Activated naive CD4-positive, alpha-beta T cell treated with anti-CD3 and anti-CD28 coated beads, Interleukin-2, amount 50 U/mL, for 72 hours (primary cell): ENCODE data around the gene PTPRE. TPM values are rescaled to one million over a fixed set of nuclear protein-coding genes. Genes with fewer than 3 reads are reported as not detected.
A peak's percentile ranks its signal among the peaks of the same experiment; 100 is the strongest.

Experiments used
- ATAC-seq, 2 donors: fragments of 150-1000 bp; cut with Tn5 transposase; 2 replicates each; pipeline ENCODE4 v1.10.0; 2021; ENCODE audit warnings: mild to moderate bottlenecking in 2 of 2, moderate library complexity in 2 of 2
- DNase-seq, 2 donors: peaks; one replicate each; pipeline ENCODE4 v3.0.0; 2021 to 2022; ENCODE audit warnings: low spot score in 2 of 2
- H3K27ac Mint-ChIP-seq, 2 donors: one replicate each; pipeline ENCODE4 v1.8.0; 2022; ENCODE audit warnings: mild to moderate bottlenecking in 2 of 2, mixed read lengths in 2 of 2
- H3K36me3 Mint-ChIP-seq, 2 donors: one replicate each; pipeline ENCODE4 v1.8.0; 2022; ENCODE audit warnings: mixed read lengths in 2 of 2
- H3K9me3 Mint-ChIP-seq, 2 donors: one replicate each; pipeline ENCODE4 v1.8.0; 2022; ENCODE audit warnings: mixed read lengths in 2 of 2
- total RNA-seq, 2 donors: library from RNA; stranded (reverse); gene quantifications; one replicate each; pipeline ENCODE4 v1.2.3, GENCODE V29; 2022

PTPRE gene
- total RNA-seq, 2 donors from 2014 or later = 28.4 to 55.5 TPM

- ATAC-seq (peak; percentile 24 to 30), DNase-seq (peak in 1 of 2 donors; percentile 45)
- Mint-ChIP-seq H3K9me3 (no peaks in the 10 kb centered on the region), H3K36me3 (peaks cover 8 to 45% of the 10 kb centered on the region in 2 donors), H3K27ac (peak overlapping the region; percentile 73 to 81)
Observed at GRCh38 chr10:128095753-128096469, 189.0 kb downstream of the PTPRE start.

- peak in 1 of 2 donors; percentile 50 for DNase-seq
- Mint-ChIP-seq H3K27ac (peak overlapping the region; percentile 73 to 81), H3K36me3 (peaks cover 15 to 52% of the 10 kb centered on the region in 2 donors), H3K9me3 (no peaks in the 10 kb centered on the region)
- peak in 1 of 2 donors; percentile 4 for ATAC-seq
Observed at GRCh38 chr10:128096486-128097199, 189.7 kb downstream of the PTPRE start.

DNA sequence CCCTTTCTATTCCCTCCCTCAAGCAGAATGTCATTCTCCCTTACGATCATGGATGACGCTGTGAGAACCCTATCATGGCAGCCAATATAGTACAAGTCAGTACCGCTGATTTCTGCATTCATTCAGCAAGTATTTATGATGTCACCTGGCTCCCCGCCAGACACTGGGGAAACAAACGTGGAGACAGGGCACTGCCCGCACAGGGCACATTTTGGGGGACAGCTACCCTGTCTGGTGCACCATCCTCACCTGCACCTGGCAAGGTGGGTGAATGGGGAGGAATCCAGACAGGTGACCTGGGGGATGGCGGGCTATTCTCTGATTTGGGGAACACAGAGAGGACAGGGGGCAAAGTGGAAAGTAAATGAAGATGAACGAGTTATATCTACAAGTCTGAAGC, 190.9 kb downstream of the PTPRE start:
- Mint-ChIP-seq H3K9me3 (no peaks in the 10 kb centered on the region), H3K27ac (peak overlapping the region; percentile 6 to 55), H3K36me3 (peaks cover 15 to 52% of the 10 kb centered on the region in 2 donors)
- DNase-seq = no peak
- peak in 1 of 2 donors; percentile 2 for ATAC-seq

GRCh38 chr10:128098631-128099030, 191.7 kb downstream of the PTPRE start:
- no peaks in the 10 kb centered on the region for H3K9me3 Mint-ChIP-seq
- H3K27ac Mint-ChIP-seq = peak overlapping the region; percentile 55 to 56
- DNase-seq (peak in 1 of 2 donors; percentile 44), ATAC-seq (peak in 1 of 2 donors; percentile 3)
- H3K36me3 Mint-ChIP-seq = peaks cover 15 to 52% of the 10 kb centered on the region in 2 donors

DNA sequence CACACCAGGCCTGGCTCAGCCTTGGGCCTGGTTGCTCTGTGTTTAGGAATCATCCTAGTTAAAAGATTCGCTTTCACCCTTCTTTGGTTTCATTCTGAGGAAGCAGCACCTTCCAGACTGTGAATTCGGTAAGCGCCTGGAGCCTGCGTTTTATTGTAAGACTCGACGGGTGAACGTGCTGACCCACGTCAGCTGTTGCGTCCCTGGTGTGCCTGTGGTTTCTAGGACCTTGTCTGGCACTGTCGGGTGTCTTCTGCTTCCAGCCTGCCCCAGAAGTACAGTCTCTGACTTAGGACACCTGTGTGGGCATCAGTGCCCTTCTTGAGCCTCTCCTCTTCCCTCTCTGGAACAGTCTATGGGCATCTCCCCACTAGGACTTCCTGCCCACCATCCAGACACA, 193.0 kb downstream of the PTPRE start:
- Mint-ChIP-seq H3K9me3 (peaks cover 0 to 5% of the 10 kb centered on the region in 2 donors), H3K27ac (no peak overlapping the region), H3K36me3 (peaks cover 15 to 52% of the 10 kb centered on the region in 2 donors)
- peak in 1 of 2 donors; percentile 45 for DNase-seq
- ATAC-seq = no peak

DNA sequence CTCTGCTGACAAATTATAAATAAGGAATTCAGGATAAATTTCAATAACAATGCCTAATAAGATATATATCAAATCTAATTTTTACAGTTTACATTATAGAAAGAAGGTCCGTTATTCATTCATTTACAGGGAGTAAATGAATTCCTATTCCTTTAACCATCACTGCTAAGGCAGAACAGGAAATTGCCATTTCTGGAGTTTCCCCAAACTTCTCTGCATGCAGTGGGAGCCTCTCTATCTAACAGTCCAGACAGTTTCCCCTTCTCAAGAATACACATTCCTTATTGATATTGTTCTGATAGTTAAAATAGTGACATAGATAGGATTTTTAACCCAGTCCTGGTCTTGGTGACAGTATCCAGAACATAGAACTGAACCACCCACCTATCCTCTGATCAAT, 195.0 kb downstream of the PTPRE start:
- no peak for DNase-seq
- Mint-ChIP-seq H3K27ac (no peak overlapping the region), H3K9me3 (peaks cover 0 to 5% of the 10 kb centered on the region in 2 donors), H3K36me3 (peaks cover 15 to 41% of the 10 kb centered on the region in 2 donors)
- no peak for ATAC-seq

- Mint-ChIP-seq H3K9me3 (peaks cover 0 to 5% of the 10 kb centered on the region in 2 donors), H3K36me3 (peaks cover 15 to 37% of the 10 kb centered on the region in 2 donors), H3K27ac (peak overlapping the region in 1 of 2 donors; percentile 81)
- peak in 1 of 2 donors; percentile 1 for ATAC-seq
- DNase-seq = peak in 1 of 2 donors; percentile 47
Observed at GRCh38 chr10:128102480-128103228, 195.8 kb downstream of the PTPRE start.

GRCh38 chr10:128103229-128103714, 196.4 kb downstream of the PTPRE start:
- peaks cover 0 to 5% of the 10 kb centered on the region in 2 donors for H3K9me3 Mint-ChIP-seq
- DNase-seq = peak in 1 of 2 donors; percentile 58
- peaks cover 9 to 30% of the 10 kb centered on the region in 2 donors for H3K36me3 Mint-ChIP-seq
- H3K27ac Mint-ChIP-seq = peak overlapping the region in 1 of 2 donors; percentile 81
- peak; percentile 22 to 66 for ATAC-seq

DNA sequence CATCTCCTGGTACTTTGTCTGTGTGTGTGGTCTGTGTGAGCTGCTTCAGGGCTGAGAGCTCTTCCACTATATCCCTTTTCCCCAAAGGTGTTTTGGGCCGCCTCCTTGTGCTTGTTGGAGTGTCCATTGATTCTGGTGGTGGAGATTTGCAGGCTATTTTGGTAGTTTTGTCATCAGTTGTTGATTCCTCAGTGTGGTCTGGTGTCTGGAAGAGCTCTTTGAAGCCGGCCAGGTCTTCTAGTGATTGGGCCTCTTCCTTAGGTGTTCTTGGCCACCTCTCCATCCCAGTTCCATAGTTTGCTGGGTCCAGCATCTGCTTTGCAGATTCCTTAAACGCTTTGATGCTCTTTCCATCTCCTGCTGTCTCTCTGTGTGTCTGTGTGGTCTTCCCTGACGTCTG, 198.5 kb downstream of the PTPRE start:
- DNase-seq (no peak), ATAC-seq (no peak)
- Mint-ChIP-seq H3K9me3 (peaks cover 0 to 5% of the 10 kb centered on the region in 2 donors), H3K36me3 (peaks cover 14 to 19% of the 10 kb centered on the region in 2 donors), H3K27ac (no peak overlapping the region)

DNA sequence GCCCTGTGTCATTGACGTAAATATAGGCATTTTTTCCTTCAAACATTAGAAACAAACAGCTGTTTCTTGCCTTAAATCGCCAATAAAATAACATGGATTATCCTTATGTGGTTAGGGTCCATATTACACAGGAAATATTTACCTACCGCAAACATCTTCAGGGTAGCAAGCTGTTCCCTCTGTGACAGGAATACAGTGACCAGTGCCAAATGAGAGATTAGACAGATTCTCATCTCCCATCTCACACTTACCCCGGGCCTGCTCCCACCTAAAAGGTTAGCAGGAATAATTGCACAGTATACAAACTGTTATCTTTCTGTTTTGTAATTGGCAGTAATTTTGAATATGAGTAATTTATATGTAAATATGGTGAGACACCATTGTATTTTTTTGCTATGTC, 202.8 kb downstream of the PTPRE start:
- DNase-seq (no peak), ATAC-seq (no peak)
- H3K27ac Mint-ChIP-seq = no peak overlapping the region
- H3K9me3 Mint-ChIP-seq = no peaks in the 10 kb centered on the region
- H3K36me3 Mint-ChIP-seq = peaks cover 39 to 41% of the 10 kb centered on the region in 2 donors

DNA sequence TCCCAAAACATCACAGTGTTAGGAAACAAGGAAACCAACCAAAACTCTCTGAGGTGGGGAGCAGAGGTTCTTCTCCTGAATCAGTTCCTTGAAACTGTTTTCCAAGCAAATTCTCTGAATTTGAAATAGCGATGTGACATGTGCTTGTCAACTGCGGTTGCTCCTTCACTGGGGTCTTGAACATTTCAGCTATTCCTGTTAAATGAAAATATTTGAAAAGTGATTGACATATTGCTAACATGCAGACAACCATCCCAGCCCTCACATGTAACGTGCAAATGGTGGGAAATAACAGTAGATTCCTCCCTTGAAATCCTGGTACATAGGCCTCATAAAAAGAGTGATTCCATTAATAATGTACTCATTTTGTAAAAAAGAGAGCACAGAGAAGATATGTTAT, 203.4 kb downstream of the PTPRE start:
- Mint-ChIP-seq H3K36me3 (peaks cover 44 to 45% of the 10 kb centered on the region in 2 donors), H3K27ac (no peak overlapping the region), H3K9me3 (no peaks in the 10 kb centered on the region)
- ATAC-seq (no peak), DNase-seq (no peak)

DNA sequence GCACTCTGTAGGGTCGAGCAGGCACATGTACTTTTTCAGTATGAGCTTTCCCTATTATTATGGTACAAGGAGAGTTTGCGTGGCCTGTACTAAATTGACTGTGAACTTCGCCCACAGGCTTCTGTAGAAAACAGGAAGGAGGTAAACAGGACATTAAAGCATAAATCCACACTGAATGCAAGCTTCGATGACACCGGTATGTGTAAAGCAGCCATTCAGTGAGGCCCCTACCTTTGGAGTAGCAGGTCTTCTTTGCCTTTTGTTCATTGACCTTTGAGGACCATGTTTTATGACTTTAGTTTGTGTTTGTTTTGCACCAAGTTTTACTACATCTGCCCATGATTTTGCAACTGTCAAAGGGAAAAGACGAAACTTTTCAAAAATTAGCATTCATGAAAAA, 204.8 kb downstream of the PTPRE start:
- Mint-ChIP-seq H3K9me3 (no peaks in the 10 kb centered on the region), H3K36me3 (peaks cover 56% of the 10 kb centered on the region in 2 donors), H3K27ac (no peak overlapping the region)
- no peak for DNase-seq
- no peak for ATAC-seq

DNA sequence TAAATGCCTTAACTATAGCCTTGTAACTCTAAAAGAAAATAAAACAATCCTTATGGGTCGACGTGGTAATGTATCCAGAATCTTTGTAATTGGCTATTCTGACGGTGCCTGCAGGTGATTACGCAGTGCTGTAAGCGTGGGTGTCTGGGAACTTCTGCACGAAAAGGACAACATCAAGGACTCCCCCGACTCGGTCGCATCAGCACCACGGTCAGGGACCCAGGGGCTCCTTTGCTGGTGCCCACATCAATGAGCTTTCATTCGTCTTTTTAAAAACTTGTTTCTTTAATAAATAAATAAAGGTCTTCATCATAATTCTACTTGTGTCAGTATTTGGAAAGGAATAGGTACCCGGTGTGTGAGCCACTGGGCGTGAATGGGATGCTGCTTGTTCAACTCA, 206.1 kb downstream of the PTPRE start:
- no peaks in the 10 kb centered on the region for H3K9me3 Mint-ChIP-seq
- DNase-seq (no peak), ATAC-seq (no peak)
- no peak overlapping the region for H3K27ac Mint-ChIP-seq
- H3K36me3 Mint-ChIP-seq = peaks cover 56% of the 10 kb centered on the region in 2 donors

DNA sequence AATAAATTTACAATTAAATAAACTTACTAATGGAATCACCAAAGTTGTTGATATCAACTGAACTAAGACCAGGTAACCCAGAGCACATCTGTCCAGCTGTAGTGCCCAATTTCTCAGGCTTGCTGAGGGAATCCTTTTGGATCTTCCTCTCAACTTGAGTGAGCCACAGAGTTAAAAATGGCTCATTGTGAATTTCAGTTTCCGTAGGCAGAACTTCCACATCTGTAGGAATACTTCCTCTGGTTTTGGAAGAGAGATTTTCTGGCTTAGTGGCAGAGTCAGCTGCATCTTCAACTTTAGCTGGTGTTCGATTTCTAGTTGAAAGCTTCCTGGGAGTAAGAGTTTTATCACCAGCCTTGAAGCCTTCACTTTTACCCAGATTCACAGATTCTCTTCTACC, 208.0 kb downstream of the PTPRE start:
- Mint-ChIP-seq H3K27ac (no peak overlapping the region), H3K36me3 (peaks cover 66 to 68% of the 10 kb centered on the region in 2 donors), H3K9me3 (no peaks in the 10 kb centered on the region)
- DNase-seq (no peak), ATAC-seq (no peak)

DNA sequence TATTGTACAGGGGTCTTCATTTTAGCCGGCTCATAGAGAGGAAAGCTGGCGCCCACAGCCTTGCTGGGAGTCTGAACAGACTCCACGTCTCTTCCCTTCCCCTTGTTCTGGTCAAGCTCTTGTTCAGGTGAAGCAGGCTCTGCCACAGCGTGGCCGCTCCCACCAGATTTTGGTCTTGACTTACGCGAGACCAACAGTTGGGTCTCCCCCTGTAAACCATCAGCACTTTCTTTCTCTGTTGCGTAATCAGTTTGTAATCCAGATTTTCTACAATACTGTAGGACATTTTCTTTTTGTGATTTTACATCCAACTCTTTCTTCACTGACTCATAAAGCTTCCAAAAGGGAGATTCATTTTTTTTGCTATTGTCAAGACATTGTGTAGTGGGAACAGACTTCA, 208.5 kb downstream of the PTPRE start:
- H3K9me3 Mint-ChIP-seq = no peaks in the 10 kb centered on the region
- H3K36me3 Mint-ChIP-seq = peaks cover 62 to 66% of the 10 kb centered on the region in 2 donors
- DNase-seq (no peak), ATAC-seq (no peak)
- H3K27ac Mint-ChIP-seq = no peak overlapping the region

- Mint-ChIP-seq H3K27ac (peak overlapping the region in 1 of 2 donors; percentile 29), H3K36me3 (peaks cover 64 to 72% of the 10 kb centered on the region in 2 donors), H3K9me3 (no peaks in the 10 kb centered on the region)
- ATAC-seq = no peak
- no peak for DNase-seq
Observed at GRCh38 chr10:128116187-128116586, 209.3 kb downstream of the PTPRE start.
